A673 (cell line): ENCODE data around the gene ME3.

ENCODE experiments used
- EZH2 ChIP-seq: fragments of 200-600 bp; sonication (generic); IDR thresholded peaks from 2 replicates; pipeline ENCODE4 v1.6.1; 2017; ENCODE audit warnings: borderline replicate concordance, low read depth, mild to moderate bottlenecking, mixed read lengths, antibody characterized with exemption, low read length; ENCODE audit not compliant: poor library complexity, severe bottlenecking
- TF ChIP-seq, protein P1 (sequence below): fragments of 300-800, 200-600 bp; sonication (generic); conservative IDR thresholded peaks from 2 replicates; pipeline ENCODE4 v1.5.1; 2017; ENCODE audit warnings: low read depth, mild to moderate bottlenecking, antibody characterized with exemption, low read length, moderate library complexity, mixed read lengths

DNA sequence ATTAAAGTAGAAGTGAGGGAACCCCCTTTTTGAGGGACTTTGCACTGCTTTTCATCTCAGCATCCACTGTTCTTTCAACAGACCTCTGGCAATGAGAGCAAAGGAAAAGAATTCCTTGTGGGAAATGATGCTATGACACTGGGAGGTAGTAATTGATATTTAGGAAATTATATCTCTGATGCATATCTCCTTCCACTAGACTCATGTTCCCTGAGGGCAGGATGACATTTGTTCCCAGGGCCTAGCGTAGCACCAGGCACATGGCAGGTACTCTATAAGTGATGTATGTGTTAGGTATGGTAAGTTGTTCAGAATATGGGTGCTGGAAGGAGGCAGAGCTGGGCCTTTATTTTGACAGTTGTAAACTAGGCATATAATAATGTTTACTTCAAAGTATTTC, 154.9 kb downstream of the ME3 start:
- TF ChIP-seq, protein P1, sequence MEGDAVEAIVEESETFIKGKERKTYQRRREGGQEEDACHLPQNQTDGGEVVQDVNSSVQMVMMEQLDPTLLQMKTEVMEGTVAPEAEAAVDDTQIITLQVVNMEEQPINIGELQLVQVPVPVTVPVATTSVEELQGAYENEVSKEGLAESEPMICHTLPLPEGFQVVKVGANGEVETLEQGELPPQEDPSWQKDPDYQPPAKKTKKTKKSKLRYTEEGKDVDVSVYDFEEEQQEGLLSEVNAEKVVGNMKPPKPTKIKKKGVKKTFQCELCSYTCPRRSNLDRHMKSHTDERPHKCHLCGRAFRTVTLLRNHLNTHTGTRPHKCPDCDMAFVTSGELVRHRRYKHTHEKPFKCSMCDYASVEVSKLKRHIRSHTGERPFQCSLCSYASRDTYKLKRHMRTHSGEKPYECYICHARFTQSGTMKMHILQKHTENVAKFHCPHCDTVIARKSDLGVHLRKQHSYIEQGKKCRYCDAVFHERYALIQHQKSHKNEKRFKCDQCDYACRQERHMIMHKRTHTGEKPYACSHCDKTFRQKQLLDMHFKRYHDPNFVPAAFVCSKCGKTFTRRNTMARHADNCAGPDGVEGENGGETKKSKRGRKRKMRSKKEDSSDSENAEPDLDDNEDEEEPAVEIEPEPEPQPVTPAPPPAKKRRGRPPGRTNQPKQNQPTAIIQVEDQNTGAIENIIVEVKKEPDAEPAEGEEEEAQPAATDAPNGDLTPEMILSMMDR: no peak
- no peak for TF ChIP-seq EZH2
